HepG2 (cell line): ENCODE results near the gene RPL4. TPM values are rescaled to one million over a fixed set of nuclear protein-coding genes. Genes with fewer than 3 reads are reported as not detected.

ENCODE experiments used
- AHDC1 ChIP-seq: sonication (generic); formaldehyde crosslinking; IDR thresholded peaks from 2 replicates; pipeline ENCODE4 v1.5.1; 2020; ENCODE audit warnings: mild to moderate bottlenecking, missing genetic modification reagents, borderline replicate concordance
- CEBPB ChIP-seq: IDR thresholded peaks from 2 replicates; pipeline ENCODE4 v1.6.1; 2011; ENCODE audit warnings: low read depth, low read length, improper control_type of control experiment, borderline replicate concordance
- E2F2 ChIP-seq: sonication (generic); formaldehyde crosslinking; IDR thresholded peaks from 2 replicates; pipeline ENCODE4 v1.4.0; 2020; ENCODE audit warnings: missing genetic modification reagents, borderline replicate concordance
- FOXJ3 ChIP-seq: sonication (generic); formaldehyde crosslinking; IDR thresholded peaks from 2 replicates; pipeline ENCODE4 v1.4.0; 2020; ENCODE audit warnings: missing genetic modification reagents, mild to moderate bottlenecking, borderline replicate concordance
- HMG20A ChIP-seq: IDR thresholded peaks from 2 replicates; pipeline ENCODE4 v1.6.1; 2016; ENCODE audit warnings: borderline replicate concordance
- HNF1A ChIP-seq, 2 experiments: sonication (generic) in 1 of 2; formaldehyde crosslinking in 1 of 2; IDR thresholded peaks; 2 replicates each; pipeline versions ENCODE4 v1.4.0 to v1.6.1; 2016 to 2020; ENCODE audit warnings: borderline replicate concordance in 1 of 2, low read depth in 1 of 2, mild to moderate bottlenecking in 1 of 2, missing genetic modification reagents in 1 of 2
- HOXA3 ChIP-seq: sonication (generic); formaldehyde crosslinking; IDR thresholded peaks from 2 replicates; pipeline ENCODE4 v1.5.0; 2020; ENCODE audit warnings: missing genetic modification reagents
- SNAPC2 ChIP-seq: sonication (generic); formaldehyde crosslinking; IDR thresholded peaks from 2 replicates; pipeline ENCODE4 v1.8.1; 2022; ENCODE audit warnings: mild to moderate bottlenecking, missing genetic modification reagents
- TCF7 ChIP-seq: sonication (generic); IDR thresholded peaks from 2 replicates; pipeline ENCODE4 v1.6.1; 2016; ENCODE audit warnings: antibody characterized with exemption, low read depth
- ZFP36L2 ChIP-seq: sonication (generic); formaldehyde crosslinking; IDR thresholded peaks from 2 replicates; pipeline ENCODE4 v1.4.0; 2020; ENCODE audit warnings: missing genetic modification reagents
- ZNF205 ChIP-seq: IDR thresholded peaks from 2 replicates; pipeline ENCODE4 v1.6.1; 2018; ENCODE audit warnings: missing biosample characterization, missing genetic modification reagents
- polyA plus RNA-seq, 8 experiments: library from polyadenylated mRNA; depleted of rRNA in 3 of 8; stranded (reverse) in 7 of 8; unstranded in 1 of 8; fragments of >200 nt; fragmentation: Illumina TruSeq in 4 of 8; extraction: Trizol in 4 of 8; gene quantifications; 2 replicates each; pipeline versions ENCODE4 v1.2.1 to v1.2.3, GENCODE V29; 2011 to 2016; ENCODE audit warnings: low read depth in 4 of 8, missing spikeins in 1 of 8, mixed read lengths in 1 of 8; ENCODE audit not compliant: insufficient read depth in 1 of 8
- total RNA-seq, 5 experiments: library from RNA; depleted of rRNA; stranded (reverse); fragments of >200 nt; fragmentation: Illumina TruSeq; extraction: Trizol; gene quantifications; 2 replicates each; pipeline ENCODE4 v1.2.3, GENCODE V29; 2016; ENCODE audit warnings: low read depth in 1 of 5
- TF ChIP-seq, protein P1 (sequence below): IDR thresholded peaks from 2 replicates; pipeline ENCODE4 v1.6.1; 2018; ENCODE audit warnings: missing genetic modification reagents, mild to moderate bottlenecking, missing compliant biosample characterization
- TF ChIP-seq, protein P2 (sequence below): sonication (generic); formaldehyde crosslinking; IDR thresholded peaks from 2 replicates; pipeline ENCODE4 v1.8.1; 2023; ENCODE audit warnings: mild to moderate bottlenecking, moderate library complexity, missing genetic modification reagents

RPL4 gene
- total and polyA plus RNA-seq, 2 of the 13 experiments (the other 11 are each of a cell fraction or from before 2014, with no cell fraction given): 3,630 to 3,960 TPM

GRCh38 chr15:66452971-66453580 lies 51.6 kb downstream of the RPL4 start (continued):
- TF ChIP-seq SNAPC2 (CRISPR knock-in tag) (no peak), AHDC1 (peak; percentile 60; the same call in 1 of the 2 replicates), TCF7 (peak; percentile 43; the same call in 1 of the 2 replicates), ZFP36L2 (CRISPR knock-in tag) (no peak), ZNF205 (CRISPR knock-in tag) (no peak), CEBPB (peak; percentile 82; the same call in 1 of the 2 replicates), HNF1A (IDR thresholded peaks at IDR 0.05; ENCODE audit: low read depth) (peak; percentile 82), HNF1A (CRISPR knock-in tag; IDR thresholded peaks at IDR 0.05; ENCODE audit: borderline replicate concordance) (peak; percentile 74; the same call in 1 of the 2 replicates), FOXJ3 (CRISPR knock-in tag) (peak; percentile 66; the same call in 1 of the 2 replicates), E2F2 (CRISPR knock-in tag) (no peak), HOXA3 (CRISPR knock-in tag) (no peak), HMG20A (CRISPR knock-in tag) (peak; percentile 47; the same call in 1 of the 2 replicates)
- TF ChIP-seq, protein P1, sequence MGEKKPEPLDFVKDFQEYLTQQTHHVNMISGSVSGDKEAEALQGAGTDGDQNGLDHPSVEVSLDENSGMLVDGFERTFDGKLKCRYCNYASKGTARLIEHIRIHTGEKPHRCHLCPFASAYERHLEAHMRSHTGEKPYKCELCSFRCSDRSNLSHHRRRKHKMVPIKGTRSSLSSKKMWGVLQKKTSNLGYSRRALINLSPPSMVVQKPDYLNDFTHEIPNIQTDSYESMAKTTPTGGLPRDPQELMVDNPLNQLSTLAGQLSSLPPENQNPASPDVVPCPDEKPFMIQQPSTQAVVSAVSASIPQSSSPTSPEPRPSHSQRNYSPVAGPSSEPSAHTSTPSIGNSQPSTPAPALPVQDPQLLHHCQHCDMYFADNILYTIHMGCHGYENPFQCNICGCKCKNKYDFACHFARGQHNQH (CRISPR knock-in tag): peak; percentile 50; the same call in 1 of the 2 replicates
- TF ChIP-seq, protein P2, sequence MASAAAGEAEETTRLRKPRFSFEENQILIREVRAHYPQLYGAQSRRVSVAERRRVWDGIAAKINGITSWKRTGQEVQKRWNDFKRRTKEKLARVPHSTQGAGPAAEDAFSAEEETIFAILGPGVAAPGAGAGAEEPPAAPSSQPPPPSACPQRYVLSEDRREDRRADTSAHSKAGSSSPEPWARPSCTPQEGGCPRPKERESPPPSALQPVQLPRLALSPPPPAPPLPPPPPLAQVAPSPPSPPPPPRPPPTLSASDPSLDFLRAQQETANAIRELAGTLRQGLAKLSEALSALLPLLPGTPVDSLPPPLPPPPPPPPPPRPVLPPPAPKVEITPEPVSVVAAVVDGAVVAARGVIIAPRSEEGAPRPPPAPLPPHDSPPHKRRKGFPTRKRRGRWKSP: 0 out of 2 replicates have a peak, but pooled peaks have one; percentile 33
